AG09319 (cell line): ENCODE results near the gene FAM149B1.

ENCODE experiments used
- DNase-seq: peaks from one replicate; pipeline ENCODE4 v3.0.0-alpha.2; 2010; ENCODE audit warnings: low read depth; ENCODE audit errors: extremely low read depth
- CTCF ChIP-seq: IDR thresholded peaks from 2 replicates; pipeline ENCODE4 v1.5.1; 2011; ENCODE audit warnings: low read depth, mild to moderate bottlenecking, inconsistent platforms, low read length, moderate library complexity

The FAM149B1 gene

GRCh38 chr10:73229567-73229966, 61.6 kb downstream of the FAM149B1 start:
- TF ChIP-seq CTCF = no peak
- DNase-seq = no peak

DNA sequence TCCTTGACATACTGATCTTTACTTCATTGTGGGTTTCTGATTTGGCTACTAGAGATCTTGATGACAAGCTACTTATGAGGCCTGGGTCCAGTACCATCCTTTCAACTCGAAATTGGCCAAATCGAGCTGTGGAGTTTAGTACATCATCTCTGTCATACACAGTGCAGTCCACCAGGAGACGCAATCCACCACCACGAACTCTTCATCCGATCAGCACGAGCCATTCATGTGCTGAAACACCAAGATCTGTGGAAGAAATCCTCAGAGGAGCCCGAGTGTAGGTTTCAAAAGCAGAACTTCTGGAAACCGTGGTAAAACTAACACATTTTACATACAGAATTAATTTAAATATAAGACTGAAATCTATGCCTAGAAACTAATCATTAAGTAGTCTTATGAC, 65.0 kb downstream of the FAM149B1 start:
- TF ChIP-seq CTCF = no peak
- no peak for DNase-seq

- no peak for DNase-seq
- TF ChIP-seq CTCF = no peak
These were observed 66.0 kb downstream of the FAM149B1 start for GRCh38 chr10:73233883-73234282.

GRCh38 chr10:73234695-73235094, 66.8 kb downstream of the FAM149B1 start:
- no peak for DNase-seq
- no peak for TF ChIP-seq CTCF

GRCh38 chr10:73238990-73239566, 71.2 kb downstream of the FAM149B1 start:
- no peak for DNase-seq
- TF ChIP-seq CTCF = no peak

- TF ChIP-seq CTCF = no peak
- no peak for DNase-seq
These were observed 72.0 kb downstream of the FAM149B1 start for GRCh38 chr10:73239908-73240307.

- no peak for TF ChIP-seq CTCF
These were observed 77.1 kb downstream of the FAM149B1 start for GRCh38 chr10:73244866-73245477.

More at GRCh38 chr10:73244866-73245477, 77.1 kb downstream of the FAM149B1 start:
- no peak for DNase-seq
